Activated naive CD4-positive, alpha-beta T cell treated with anti-CD3 and anti-CD28 coated beads, Interleukin-2, amount 50 U/mL, for 24 hours (primary cell): Measurements from ENCODE around the gene CYP39A1.

Source experiments
- H3K27ac Mint-ChIP-seq: one replicate; pipeline ENCODE4 v1.8.0; 2021; ENCODE audit warnings: mild to moderate bottlenecking, mixed read lengths
- H3K27me3 Mint-ChIP-seq: one replicate; pipeline ENCODE4 v1.8.0; 2021; ENCODE audit warnings: mixed read lengths
- H3K36me3 Mint-ChIP-seq: one replicate; pipeline ENCODE4 v1.8.0; 2021; ENCODE audit warnings: mixed read lengths
- H3K4me1 Mint-ChIP-seq: one replicate; pipeline ENCODE4 v1.8.0; 2021; ENCODE audit warnings: mixed read lengths
- H3K4me3 Mint-ChIP-seq: one replicate; pipeline ENCODE4 v1.8.0; 2021; ENCODE audit warnings: mild to moderate bottlenecking, mixed read lengths
- H3K9me3 Mint-ChIP-seq: one replicate; pipeline ENCODE4 v1.8.0; 2021; ENCODE audit warnings: mixed read lengths

CYP39A1 gene

DNA sequence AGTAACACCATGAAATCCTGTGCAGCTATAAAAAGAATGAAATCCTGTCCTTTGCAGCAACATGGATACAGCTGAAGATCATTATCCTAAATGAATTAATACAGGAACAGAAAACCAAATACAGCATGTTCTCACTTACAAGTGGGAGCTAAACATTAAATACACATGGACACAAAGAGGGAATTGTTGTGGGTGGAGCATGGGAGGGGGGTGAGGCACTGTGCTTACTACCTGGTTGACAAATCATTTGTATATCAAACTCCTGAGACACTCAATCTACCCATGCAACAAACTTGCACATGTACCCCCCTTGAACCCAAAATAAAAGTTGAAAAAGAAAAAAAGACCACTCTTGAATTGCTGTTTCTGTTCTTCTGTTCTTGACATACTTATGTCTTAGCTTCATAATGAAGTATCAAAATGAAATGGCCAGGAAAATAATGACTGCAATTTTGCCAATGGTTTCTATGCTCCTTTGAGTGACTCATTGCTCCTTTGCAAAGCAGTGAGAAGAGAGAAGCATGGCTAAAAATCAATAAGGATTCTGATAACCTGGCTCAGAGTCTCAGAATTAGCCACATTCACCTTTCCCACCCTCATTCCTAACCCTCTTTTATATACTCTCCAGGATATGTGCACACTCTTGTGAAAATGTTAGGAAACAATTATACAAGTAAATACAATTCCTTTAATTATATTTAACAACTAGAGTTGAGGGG, 71.0 kb downstream of the CYP39A1 start:
- H3K27ac Mint-ChIP-seq, result no peak overlapping the region
- H3K36me3 Mint-ChIP-seq, result no peaks in the 10 kb centered on the region
- H3K9me3 Mint-ChIP-seq, result no peaks in the 10 kb centered on the region
- H3K27me3 Mint-ChIP-seq, result peaks cover 6% of the 10 kb centered on the region
- no peaks in the 10 kb centered on the region for H3K4me1 Mint-ChIP-seq
- no peak overlapping the region for H3K4me3 Mint-ChIP-seq

DNA sequence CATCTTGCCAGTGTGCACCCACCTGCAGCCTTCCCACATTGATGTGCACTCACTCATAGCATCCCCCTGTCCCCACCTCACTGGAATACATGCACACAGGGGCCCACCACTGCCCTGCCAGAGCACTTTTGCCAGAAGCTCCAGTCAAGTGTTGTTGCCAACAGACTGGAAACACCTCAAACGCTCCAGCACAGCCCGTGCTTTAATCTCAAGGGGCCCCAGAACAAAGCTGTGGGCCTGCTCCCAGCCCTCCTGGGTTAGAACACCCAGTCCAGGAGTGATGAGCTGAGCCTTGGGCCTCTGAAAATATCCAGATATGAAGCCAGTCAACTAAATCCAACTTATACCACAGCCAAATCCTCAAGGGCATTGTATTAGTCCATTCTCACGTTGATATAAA, 77.1 kb downstream of the CYP39A1 start:
- no peaks in the 10 kb centered on the region for H3K4me1 Mint-ChIP-seq
- no peaks in the 10 kb centered on the region for H3K36me3 Mint-ChIP-seq
- H3K27ac Mint-ChIP-seq, result no peak overlapping the region
- H3K27me3 Mint-ChIP-seq, result peaks cover 22% of the 10 kb centered on the region
- H3K4me3 Mint-ChIP-seq, result no peak overlapping the region
- peaks cover 8% of the 10 kb centered on the region for H3K9me3 Mint-ChIP-seq

DNA sequence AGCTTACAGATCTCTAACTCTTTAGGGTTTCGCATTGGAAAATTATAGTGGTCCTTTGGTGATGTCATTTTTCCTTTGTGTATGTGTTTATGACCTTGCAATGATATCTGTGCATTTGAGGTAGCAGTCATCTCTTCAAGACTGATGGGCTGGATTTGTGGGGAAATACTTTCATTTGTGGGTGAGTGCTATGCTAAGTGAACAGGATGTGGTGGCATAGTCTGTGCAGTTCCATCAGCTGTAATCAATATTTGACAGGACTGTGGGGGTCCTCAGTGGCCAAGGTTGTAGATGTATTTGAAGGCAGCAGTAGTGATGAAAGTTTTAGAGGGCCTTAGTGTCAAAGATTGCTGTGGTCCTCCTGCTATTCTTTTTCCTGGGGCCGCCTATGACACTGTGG, 79.5 kb downstream of the CYP39A1 start:
- H3K36me3 Mint-ChIP-seq, result no peaks in the 10 kb centered on the region
- H3K4me3 Mint-ChIP-seq, result no peak overlapping the region
- no peaks in the 10 kb centered on the region for H3K4me1 Mint-ChIP-seq
- peaks cover 26% of the 10 kb centered on the region for H3K27me3 Mint-ChIP-seq
- H3K9me3 Mint-ChIP-seq, result peaks cover 8% of the 10 kb centered on the region
- H3K27ac Mint-ChIP-seq, result no peak overlapping the region

DNA sequence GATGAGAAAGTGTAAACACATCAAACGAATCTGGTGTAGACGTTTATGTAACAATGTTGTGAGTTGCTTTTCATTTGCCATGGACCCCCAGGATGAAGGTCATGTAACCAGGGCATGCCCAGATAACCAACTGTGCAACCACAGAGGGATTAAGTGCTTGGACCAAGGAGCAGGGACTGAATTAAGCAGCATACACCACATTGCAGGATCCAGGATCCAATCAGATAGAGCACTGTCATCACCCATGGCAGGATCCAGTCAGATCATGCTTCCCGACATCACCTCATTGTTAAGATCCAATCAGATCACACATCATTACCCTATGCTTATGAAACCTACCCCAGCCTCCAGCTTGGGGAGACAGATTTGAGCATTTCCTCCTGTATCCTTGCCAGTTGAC, 87.1 kb downstream of the CYP39A1 start:
- H3K4me1 Mint-ChIP-seq, result no peaks in the 10 kb centered on the region
- H3K9me3 Mint-ChIP-seq, result no peaks in the 10 kb centered on the region
- H3K27me3 Mint-ChIP-seq, result peaks cover 12% of the 10 kb centered on the region
- no peak overlapping the region for H3K4me3 Mint-ChIP-seq
- no peaks in the 10 kb centered on the region for H3K36me3 Mint-ChIP-seq
- H3K27ac Mint-ChIP-seq, result no peak overlapping the region

DNA sequence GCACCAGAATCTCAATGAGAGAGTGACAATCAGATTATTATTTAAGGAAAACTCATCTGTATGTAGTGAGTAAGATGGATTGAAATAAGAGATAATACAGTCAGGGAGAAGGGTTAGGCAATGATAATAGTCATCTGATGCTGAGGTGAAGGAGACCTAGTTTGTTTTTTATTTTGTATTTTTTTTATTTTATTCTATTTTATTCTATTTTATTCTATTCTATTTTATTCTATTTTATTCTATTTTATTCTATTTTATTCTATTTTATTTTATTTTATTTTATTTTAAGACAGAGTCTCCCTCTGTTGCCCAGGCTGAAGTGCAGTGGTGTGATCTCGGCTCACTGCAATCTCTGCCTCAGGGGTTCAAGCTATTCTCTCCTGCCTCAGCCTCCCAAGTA, 88.7 kb downstream of the CYP39A1 start:
- Mint-ChIP-seq H3K27me3 (peaks cover 9% of the 10 kb centered on the region), H3K36me3 (no peaks in the 10 kb centered on the region), H3K4me3 (no peak overlapping the region), H3K4me1 (no peaks in the 10 kb centered on the region), H3K9me3 (no peaks in the 10 kb centered on the region), H3K27ac (no peak overlapping the region)

DNA sequence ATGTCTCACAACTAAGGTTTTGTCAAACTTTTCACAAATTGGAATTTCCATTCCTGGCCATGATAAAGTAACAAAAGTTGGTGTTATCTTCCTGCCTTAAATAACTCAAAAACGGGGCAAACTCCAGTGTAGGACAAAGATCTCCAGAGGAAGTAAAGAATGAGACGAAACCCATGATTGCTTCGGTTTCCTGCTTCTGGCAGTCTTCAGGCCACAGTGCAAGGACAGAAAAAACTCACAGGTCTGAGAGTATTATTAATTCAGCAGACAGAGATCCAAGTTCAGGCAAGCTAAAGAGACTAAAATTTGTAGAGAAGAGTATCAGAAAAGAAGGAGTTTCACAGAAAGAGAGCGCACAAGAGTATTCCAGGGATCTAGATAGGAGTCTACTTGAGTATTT, 96.6 kb downstream of the CYP39A1 start:
- no peak overlapping the region for H3K4me3 Mint-ChIP-seq
- H3K36me3 Mint-ChIP-seq, result no peaks in the 10 kb centered on the region
- H3K9me3 Mint-ChIP-seq, result no peaks in the 10 kb centered on the region
- peaks cover 21% of the 10 kb centered on the region for H3K27me3 Mint-ChIP-seq
- H3K4me1 Mint-ChIP-seq, result no peaks in the 10 kb centered on the region
- no peak overlapping the region for H3K27ac Mint-ChIP-seq

DNA sequence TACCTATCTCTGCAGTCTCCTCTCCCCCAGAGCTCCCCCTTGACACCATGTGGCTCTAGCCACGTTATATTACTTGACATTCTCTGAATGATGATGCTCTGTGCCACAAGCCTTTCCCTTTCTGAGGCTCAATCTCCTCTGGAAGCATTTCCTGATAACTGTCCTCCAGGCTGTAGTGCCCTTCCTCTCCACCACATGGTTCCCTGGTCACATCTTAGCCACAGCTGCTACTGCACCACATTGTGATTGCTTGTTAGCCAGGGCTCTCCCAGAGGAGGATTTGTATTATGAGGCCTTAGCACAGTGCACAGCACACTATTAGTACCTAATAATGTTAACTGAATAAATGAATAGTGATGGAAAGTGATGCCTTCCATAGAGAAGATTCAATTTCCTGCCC, 97.5 kb downstream of the CYP39A1 start:
- H3K4me1 Mint-ChIP-seq, result no peaks in the 10 kb centered on the region
- no peak overlapping the region for H3K4me3 Mint-ChIP-seq
- peaks cover 23% of the 10 kb centered on the region for H3K27me3 Mint-ChIP-seq

DNA sequence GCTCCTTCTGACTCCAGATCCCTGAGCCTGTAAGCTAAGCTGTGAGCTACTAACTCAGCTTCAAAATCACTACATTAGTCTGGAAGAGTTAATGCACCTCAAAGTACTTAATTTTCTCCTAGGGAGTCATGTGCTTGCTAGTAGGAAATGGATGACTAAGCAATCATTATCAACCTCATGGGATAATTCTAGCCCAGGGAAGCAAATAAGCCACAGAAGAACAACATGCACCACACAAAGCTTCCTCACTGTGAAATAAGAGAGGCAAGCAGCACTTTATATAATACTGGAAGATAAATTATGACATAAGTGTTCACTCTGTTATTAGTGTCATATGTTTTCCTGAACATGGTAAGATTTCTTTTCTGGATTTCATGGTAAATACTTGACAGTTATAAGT, 103.5 kb downstream of the CYP39A1 start:
- Mint-ChIP-seq H3K27me3 (peaks cover 5% of the 10 kb centered on the region), H3K4me1 (no peaks in the 10 kb centered on the region), H3K36me3 (no peaks in the 10 kb centered on the region), H3K27ac (no peak overlapping the region), H3K9me3 (no peaks in the 10 kb centered on the region), H3K4me3 (no peak overlapping the region)

More for the DNA sequence above, 97.5 kb downstream of the CYP39A1 start:
- H3K27ac Mint-ChIP-seq, result no peak overlapping the region
- no peaks in the 10 kb centered on the region for H3K36me3 Mint-ChIP-seq
- no peaks in the 10 kb centered on the region for H3K9me3 Mint-ChIP-seq

DNA sequence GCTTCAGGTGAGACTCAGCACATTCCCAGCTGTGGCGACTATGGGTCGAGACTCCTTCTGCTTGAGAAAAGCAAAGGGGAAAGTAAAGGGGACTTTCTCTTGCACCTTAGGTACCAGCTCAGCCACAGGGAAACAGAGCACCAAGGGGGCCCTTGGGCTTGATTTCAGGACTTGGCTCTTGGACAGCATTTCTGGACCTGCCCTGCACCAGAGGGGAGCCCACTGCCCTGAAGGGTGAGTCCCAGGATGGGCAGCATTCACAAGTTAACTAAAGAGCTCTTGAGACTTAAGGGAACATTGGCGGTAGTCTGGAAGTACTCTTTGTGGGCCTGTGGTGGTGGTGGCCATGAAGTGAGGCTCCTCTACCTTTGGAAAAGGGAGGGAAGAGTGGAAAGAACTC, 111.1 kb downstream of the CYP39A1 start:
- H3K4me3 Mint-ChIP-seq, result no peak overlapping the region
- H3K36me3 Mint-ChIP-seq, result no peaks in the 10 kb centered on the region
- peaks cover 6% of the 10 kb centered on the region for H3K9me3 Mint-ChIP-seq
- no peaks in the 10 kb centered on the region for H3K4me1 Mint-ChIP-seq
- H3K27me3 Mint-ChIP-seq, result peaks cover 17% of the 10 kb centered on the region
- no peak overlapping the region for H3K27ac Mint-ChIP-seq

DNA sequence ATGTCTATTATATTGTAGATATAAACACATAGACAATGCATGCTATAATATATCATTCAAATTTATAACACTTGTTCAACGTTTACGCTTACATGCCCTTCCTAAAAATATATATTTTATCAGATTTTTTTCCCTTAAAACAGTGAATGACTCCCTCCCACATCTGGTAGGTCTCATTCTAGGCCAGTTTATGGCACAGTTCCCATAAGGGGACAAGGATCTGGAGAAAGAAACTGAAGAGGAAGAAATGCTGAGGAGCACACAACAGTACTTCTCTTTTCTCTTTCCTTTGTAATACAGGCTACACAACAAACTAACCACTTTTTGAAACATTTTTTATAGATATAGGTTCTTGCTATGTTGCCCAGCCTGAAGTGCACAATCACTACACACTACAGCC, 112.8 kb downstream of the CYP39A1 start:
- Mint-ChIP-seq H3K4me3 (no peak overlapping the region), H3K4me1 (no peaks in the 10 kb centered on the region), H3K27ac (no peak overlapping the region), H3K36me3 (no peaks in the 10 kb centered on the region), H3K9me3 (peaks cover 6% of the 10 kb centered on the region), H3K27me3 (peaks cover 20% of the 10 kb centered on the region)

DNA sequence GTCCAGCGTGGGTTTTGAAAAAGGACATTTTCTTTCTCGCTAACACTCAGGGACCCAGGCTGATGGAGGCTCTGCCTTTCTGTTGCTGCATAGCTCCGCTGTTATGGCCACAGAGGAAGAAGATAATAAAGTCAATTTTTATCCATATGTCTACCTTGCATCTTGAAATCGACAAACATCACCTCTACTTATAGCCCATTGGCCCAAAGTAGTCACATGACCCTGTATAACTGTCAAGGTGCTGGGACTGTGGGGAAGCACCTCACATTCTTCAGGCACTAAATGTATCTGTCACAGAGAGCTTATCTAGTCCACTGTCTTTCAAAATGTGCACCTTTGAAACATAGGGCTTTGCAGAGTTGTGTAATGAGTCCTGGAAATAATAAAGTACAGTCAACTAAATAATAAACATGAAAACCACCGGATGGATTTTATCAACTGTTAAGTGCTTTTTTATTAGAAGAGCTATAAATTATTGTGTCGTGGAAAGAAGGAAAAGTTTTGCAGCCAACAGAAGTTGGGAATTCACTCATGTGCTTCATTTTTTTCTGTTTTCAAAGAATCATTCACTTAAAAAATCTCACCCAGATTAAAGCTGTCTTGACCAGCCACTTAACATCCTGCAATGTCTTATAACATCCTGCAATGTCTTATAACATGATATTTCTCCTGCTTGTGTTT, 113.7 kb downstream of the CYP39A1 start:
- no peak overlapping the region for H3K27ac Mint-ChIP-seq
- no peaks in the 10 kb centered on the region for H3K4me1 Mint-ChIP-seq

DNA sequence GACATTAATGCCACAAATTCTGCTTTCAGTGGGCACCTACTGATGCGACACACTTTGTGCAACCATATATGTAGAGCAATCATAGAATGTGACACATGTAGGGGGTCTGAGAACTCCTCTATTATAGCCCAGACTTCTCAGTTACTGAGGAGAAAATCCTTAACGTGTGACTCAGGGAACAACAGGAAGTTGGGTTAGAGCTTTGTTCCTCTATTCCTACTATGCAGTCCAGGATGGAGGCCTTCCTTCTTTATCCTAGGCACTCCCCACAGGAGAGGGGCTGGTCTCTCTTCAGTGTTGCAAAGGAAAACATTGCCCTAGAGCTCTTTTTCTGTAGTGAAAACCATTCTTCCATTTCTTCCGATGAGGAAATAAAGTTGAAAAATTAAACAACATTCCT, 121.7 kb downstream of the CYP39A1 start:
- no peaks in the 10 kb centered on the region for H3K9me3 Mint-ChIP-seq
- H3K27ac Mint-ChIP-seq, result no peak overlapping the region
- H3K4me1 Mint-ChIP-seq, result no peaks in the 10 kb centered on the region
- H3K36me3 Mint-ChIP-seq, result no peaks in the 10 kb centered on the region
- H3K4me3 Mint-ChIP-seq, result no peak overlapping the region
- H3K27me3 Mint-ChIP-seq, result peaks cover 15% of the 10 kb centered on the region

More for the DNA sequence above, 113.7 kb downstream of the CYP39A1 start:
- H3K27me3 Mint-ChIP-seq, result peaks cover 18% of the 10 kb centered on the region
- H3K4me3 Mint-ChIP-seq, result no peak overlapping the region
- H3K9me3 Mint-ChIP-seq, result peaks cover 6% of the 10 kb centered on the region
- no peaks in the 10 kb centered on the region for H3K36me3 Mint-ChIP-seq

DNA sequence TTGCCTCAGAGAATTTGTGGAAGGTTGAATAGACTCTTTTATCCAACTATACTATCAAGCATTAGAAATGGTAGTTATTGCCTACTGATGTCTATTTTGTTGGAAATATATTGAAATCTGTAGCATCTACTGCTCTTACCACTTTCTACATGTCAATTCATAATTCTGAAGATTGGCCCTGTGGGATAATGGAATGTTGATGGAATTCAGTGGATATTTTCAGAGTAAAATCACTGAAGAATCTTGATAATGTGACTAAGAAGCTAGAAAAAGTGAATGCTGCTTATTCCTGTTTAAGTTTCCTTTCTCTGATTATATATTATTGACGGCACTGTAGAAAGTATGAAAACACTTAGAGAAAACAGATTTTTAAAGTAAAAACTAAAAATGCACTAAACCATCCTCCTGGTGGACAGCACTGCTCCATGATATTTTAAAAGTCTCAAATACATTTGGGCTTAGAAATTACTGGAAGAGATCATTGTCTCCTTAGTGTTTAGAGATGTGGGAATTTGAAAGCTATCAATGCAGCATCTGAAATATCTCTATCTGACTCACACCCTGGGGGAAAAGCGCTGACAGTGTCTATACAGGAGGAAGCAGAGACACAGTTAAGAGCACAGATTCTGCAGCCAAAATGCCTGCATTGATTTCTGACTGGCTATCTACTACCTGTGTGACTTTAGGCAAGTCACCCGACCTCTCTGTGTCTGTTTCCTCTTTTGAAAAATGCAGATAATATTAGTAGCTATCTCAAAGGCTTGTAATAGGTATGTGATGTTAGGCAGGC, 123.5 kb downstream of the CYP39A1 start:
- no peak overlapping the region for H3K27ac Mint-ChIP-seq
- H3K4me1 Mint-ChIP-seq, result no peaks in the 10 kb centered on the region
- H3K36me3 Mint-ChIP-seq, result no peaks in the 10 kb centered on the region
- H3K4me3 Mint-ChIP-seq, result no peak overlapping the region
- H3K27me3 Mint-ChIP-seq, result peaks cover 16% of the 10 kb centered on the region
- H3K9me3 Mint-ChIP-seq, result no peaks in the 10 kb centered on the region

DNA sequence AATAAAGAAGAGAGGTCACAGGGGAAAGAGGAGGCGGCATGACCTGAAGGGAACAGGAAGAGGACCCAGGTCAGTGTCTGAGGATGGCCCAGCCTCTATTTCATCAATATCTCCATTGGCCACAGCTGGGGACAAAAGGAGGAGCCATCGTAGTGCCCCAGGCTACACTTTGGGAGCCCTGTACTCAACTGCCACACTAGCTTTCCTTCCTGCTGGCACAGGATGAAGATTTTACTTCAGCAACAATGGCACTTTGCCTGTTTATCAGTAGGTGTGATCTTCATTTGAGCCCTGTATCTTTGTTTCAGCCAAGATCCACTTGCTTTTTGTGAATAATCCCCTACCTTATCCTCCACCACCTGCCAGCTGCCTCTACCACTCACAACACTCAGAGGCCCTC, 126.0 kb downstream of the CYP39A1 start:
- Mint-ChIP-seq H3K4me1 (no peaks in the 10 kb centered on the region), H3K27ac (no peak overlapping the region)

DNA sequence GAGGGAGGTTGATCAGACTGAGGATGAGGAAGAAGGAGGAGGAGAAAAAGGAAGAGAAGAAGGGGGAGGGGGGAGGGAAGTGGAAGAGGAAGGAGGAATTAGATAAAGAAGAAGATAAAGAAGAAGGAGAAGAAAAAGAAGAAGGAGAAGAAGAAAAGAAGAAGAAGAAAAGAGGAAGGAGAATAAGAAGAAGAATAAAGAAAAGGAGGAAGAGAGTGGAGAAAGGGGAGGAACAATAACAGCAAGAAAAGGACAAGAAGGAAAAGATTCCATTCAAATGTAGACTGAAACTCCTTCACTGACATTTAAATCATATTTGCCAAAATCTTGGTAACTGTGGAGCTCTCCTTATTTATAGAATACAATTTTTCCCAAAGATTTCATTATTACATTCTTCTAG, 127.0 kb downstream of the CYP39A1 start:
- H3K27me3 Mint-ChIP-seq, result peaks cover 21% of the 10 kb centered on the region
- no peaks in the 10 kb centered on the region for H3K36me3 Mint-ChIP-seq
- H3K4me1 Mint-ChIP-seq, result no peaks in the 10 kb centered on the region
- no peak overlapping the region for H3K27ac Mint-ChIP-seq
- no peak overlapping the region for H3K4me3 Mint-ChIP-seq
- no peaks in the 10 kb centered on the region for H3K9me3 Mint-ChIP-seq

More for the DNA sequence above, 126.0 kb downstream of the CYP39A1 start:
- no peaks in the 10 kb centered on the region for H3K9me3 Mint-ChIP-seq
- peaks cover 20% of the 10 kb centered on the region for H3K27me3 Mint-ChIP-seq
- no peaks in the 10 kb centered on the region for H3K36me3 Mint-ChIP-seq
- no peak overlapping the region for H3K4me3 Mint-ChIP-seq

DNA sequence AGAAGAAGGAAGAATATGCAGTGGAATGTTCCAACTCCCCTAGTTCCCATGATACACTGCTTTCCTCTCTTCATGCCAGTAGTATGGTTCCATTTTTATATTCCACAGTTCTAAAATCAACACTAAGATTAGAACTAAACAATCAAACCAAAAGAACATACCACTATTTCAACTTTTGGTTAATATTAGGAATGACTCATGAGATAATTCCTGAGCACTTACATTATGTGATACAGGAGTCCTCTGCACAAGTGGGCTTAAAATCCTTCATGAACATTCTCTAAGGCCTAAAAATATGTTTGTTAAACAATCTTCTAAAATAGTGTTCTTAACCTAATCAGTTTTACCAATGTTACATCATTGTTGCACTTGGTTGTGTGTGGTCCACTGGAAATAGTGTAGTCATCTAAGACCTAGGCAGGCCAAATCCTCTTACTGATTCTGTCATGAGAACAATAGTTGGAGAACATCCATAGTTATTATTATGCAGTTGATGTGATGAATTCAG, 131.1 kb downstream of the CYP39A1 start:
- Mint-ChIP-seq H3K27ac (no peak overlapping the region), H3K4me3 (no peak overlapping the region), H3K4me1 (no peaks in the 10 kb centered on the region), H3K9me3 (no peaks in the 10 kb centered on the region), H3K36me3 (no peaks in the 10 kb centered on the region), H3K27me3 (peaks cover 13% of the 10 kb centered on the region)
